Mucosa of descending colon (tissue), 3 donors: Measurements from ENCODE around the gene TOP2B. TPM values are rescaled to one million over a fixed set of nuclear protein-coding genes. Genes with fewer than 3 reads are reported as not detected.

Experiments used
- ATAC-seq: fragments of 200-7000 bp; cut with Tn5 transposase; one replicate; pipeline ENCODE4 v1.9.1; 2020; ENCODE audit warnings: mild to moderate bottlenecking, moderate library complexity
- DNase-seq, 3 donors: peaks; one replicate each; pipeline ENCODE4 v3.0.0-alpha.2; 2020
- H3K36me3 ChIP-seq: fragments of 200-600 bp; one replicate; pipeline ENCODE4 v1.8.0; 2021; ENCODE audit warnings: low read depth, mild to moderate bottlenecking
- H3K4me1 ChIP-seq: fragments of 200-600 bp; one replicate; pipeline ENCODE4 v1.8.0; 2021; ENCODE audit warnings: low read depth, mild to moderate bottlenecking
- H3K4me3 ChIP-seq: fragments of 200-600 bp; one replicate; pipeline ENCODE4 v1.8.0; 2021; ENCODE audit warnings: mild to moderate bottlenecking
- H3K9me3 ChIP-seq: fragments of 200-600 bp; one replicate; pipeline ENCODE4 v1.8.0; 2021; ENCODE audit warnings: mild to moderate bottlenecking
- CTCF ChIP-seq: fragments of 200-600 bp; IDR thresholded peaks from one replicate; pipeline ENCODE4 v1.8.0; 2022; ENCODE audit warnings: antibody characterized with exemption, mild to moderate bottlenecking
- intact Hi-C, 2 donors: fragments of 100-400 bp; cut with DNase I in 1 of 2; cut with micrococcal nuclease in 1 of 2; formaldehyde crosslinking; loops; one replicate each; pipeline versions ENCODE4 v1.11.0 to v1.11.1; 2022; cut with DNase I, micrococcal nuclease
- total RNA-seq, 3 donors: library from RNA; stranded (reverse); fragmentation: NEBNext Ultra II Directional in 2 of 3; extraction: Animal tissue kit (Norgen Biotek cat#: 25700) in 2 of 3; gene quantifications; one replicate each; pipeline versions ENCODE4 v1.2.1 to v1.2.4, GENCODE V29; 2021 to 2023
- donor health status: DM: no; HTN: no; CAD: no; lungs with moderate emphysema.
- donor health status: DM: no; HTN: no; CAD: no.
- donor health status: DM: no; HTN: yes; CAD: no.

Gene TOP2B
- total RNA-seq, 3 donors from 2014 or later, result 72.1 to 111 (median 91.6) TPM

GRCh38 chr3:25653322-25653721 is 11.4 kb downstream of the TOP2B start:
- ATAC-seq, result no peak
- no peak for DNase-seq
- Histone ChIP-seq H3K36me3 (no peaks in the 10 kb centered on the region), H3K4me1 (peaks cover 10% of the 10 kb centered on the region), H3K9me3 (peaks cover 13% of the 10 kb centered on the region), H3K4me3 (no peak overlapping the region)
- no peak for TF ChIP-seq CTCF
- intact Hi-C loops, result no loop called here

GRCh38 chr3:25652921-25653320 is 11.8 kb downstream of the TOP2B start:
- Histone ChIP-seq H3K4me1 (peaks cover 10% of the 10 kb centered on the region), H3K36me3 (no peaks in the 10 kb centered on the region), H3K9me3 (peaks cover 13% of the 10 kb centered on the region), H3K4me3 (no peak overlapping the region)
- no peak for TF ChIP-seq CTCF
- DNase-seq (no peak), ATAC-seq (no peak)
- intact Hi-C loops, result no loop called here

GRCh38 chr3:25648925-25649830 is 15.5 kb downstream of the TOP2B start:
- intact Hi-C loops, result loop anchor here in 1 of 2 donors (10.0 kb wide), 1 partner anchor 206 kb away; no protein-coding TSS in a partner anchor
- Histone ChIP-seq H3K4me1 (peaks cover 3% of the 10 kb centered on the region), H3K9me3 (peaks cover 13% of the 10 kb centered on the region), H3K4me3 (no peak overlapping the region), H3K36me3 (no peaks in the 10 kb centered on the region)
- no peak for TF ChIP-seq CTCF
- no peak for DNase-seq
- no peak for ATAC-seq

- Histone ChIP-seq H3K9me3 (peaks cover 13% of the 10 kb centered on the region), H3K4me3 (no peak overlapping the region), H3K4me1 (no peaks in the 10 kb centered on the region), H3K36me3 (no peaks in the 10 kb centered on the region)
- ATAC-seq, result peak; percentile 100
- TF ChIP-seq CTCF, result peak; percentile 86
- peak in 1 of 3 donors; percentile 96 for DNase-seq
- intact Hi-C loops, result loop anchor here in 1 of 2 donors (10.0 kb wide), 1 partner anchor 207 kb away; no protein-coding TSS in a partner anchor
These were observed 16.6 kb downstream of the TOP2B start for GRCh38 chr3:25648107-25648535.

GRCh38 chr3:25635038-25635437 is 29.7 kb downstream of the TOP2B start:
- DNase-seq (no peak), ATAC-seq (no peak)
- Histone ChIP-seq H3K4me3 (no peak overlapping the region), H3K4me1 (no peaks in the 10 kb centered on the region), H3K36me3 (no peaks in the 10 kb centered on the region), H3K9me3 (no peaks in the 10 kb centered on the region)
- no peak for TF ChIP-seq CTCF
- intact Hi-C loops, result no loop called here
